HAP-1 (cell line): Measurements from ENCODE around the gene FBXO42.

Experiments used
- DNase-seq, 2 experiments: peaks; one replicate each; pipeline ENCODE4 v3.0.0-alpha.2; 2016 to 2020; ENCODE audit warnings: low spot score in 2 of 2
- H3K27me3 ChIP-seq: fragments of 250-450 bp; sonication (Bioruptor Pico); 2 replicates; pipeline ENCODE4 v1.5.1; 2020; ENCODE audit warnings: low read depth, mild to moderate bottlenecking, moderate library complexity
- H3K36me3 ChIP-seq: fragments of 250-450 bp; sonication (Bioruptor Pico); replicated peaks from 2 replicates; pipeline ENCODE4 v1.5.1; 2020; ENCODE audit warnings: mild to moderate bottlenecking
- H3K4me1 ChIP-seq: fragments of 250-450 bp; sonication (Bioruptor Pico); 2 replicates; pipeline ENCODE4 v1.5.1; 2020; ENCODE audit warnings: mild to moderate bottlenecking
- H3K4me3 ChIP-seq: fragments of 250-450 bp; sonication (Bioruptor Pico); 2 replicates; pipeline ENCODE4 v1.5.1; 2020; ENCODE audit warnings: mild to moderate bottlenecking, moderate library complexity
- H3K9me3 ChIP-seq: fragments of 250-450 bp; sonication (Bioruptor Pico); 2 replicates; pipeline ENCODE4 v1.5.1; 2020; ENCODE audit warnings: mild to moderate bottlenecking, moderate library complexity
- in situ Hi-C: fragments of 300-500 bp; cut with MboI; formaldehyde crosslinking; loops from 3 replicates; pipeline ENCODE4 v1.14.3; 2020; ENCODE audit warnings: low sequenced_read_pairs, inconsistent platforms, mixed read lengths

FBXO42 gene

GRCh38 chr1:16351994-16352841, at the start of gene FBXO42:
FBXO42 (minus strand) TSS chr1:16352480; CDS start chr1:16315418, 37,062 bp downstream.
- H3K4me3 ChIP-seq, result peak within 1 kb of the TSS; percentile 99
- DNase-seq, result peak; percentile 88 to 95
- H3K4me1 ChIP-seq, result peaks cover 15% of the 10 kb centered on the region
- H3K9me3 ChIP-seq, result no peaks in the 10 kb centered on the region
- no peaks in the 10 kb centered on the region for H3K36me3 ChIP-seq
- no peaks in the 10 kb centered on the region for H3K27me3 ChIP-seq
- in situ Hi-C loops, result no loop called here

- H3K4me3 ChIP-seq, result no peak overlapping the region
- no peaks in the 10 kb centered on the region for H3K4me1 ChIP-seq
- H3K36me3 ChIP-seq, result peaks cover 39% of the 10 kb centered on the region
- H3K27me3 ChIP-seq, result no peaks in the 10 kb centered on the region
- no peaks in the 10 kb centered on the region for H3K9me3 ChIP-seq
- no peak for DNase-seq
- in situ Hi-C loops, result no loop called here
Measured at GRCh38 chr1:16398371-16398953, 46.2 kb upstream of the FBXO42 start.

GRCh38 chr1:16397120-16397519, 44.8 kb upstream of the FBXO42 start:
- in situ Hi-C loops, result no loop called here
- peaks cover 43% of the 10 kb centered on the region for H3K36me3 ChIP-seq
- no peaks in the 10 kb centered on the region for H3K27me3 ChIP-seq
- DNase-seq, result no peak
- H3K4me1 ChIP-seq, result no peaks in the 10 kb centered on the region
- H3K9me3 ChIP-seq, result no peaks in the 10 kb centered on the region
- no peak overlapping the region for H3K4me3 ChIP-seq

- Histone ChIP-seq H3K36me3 (peaks cover 43% of the 10 kb centered on the region), H3K4me3 (no peak overlapping the region), H3K27me3 (no peaks in the 10 kb centered on the region)
Measured at GRCh38 chr1:16396591-16396990, 44.3 kb upstream of the FBXO42 start.

GRCh38 chr1:16394977-16395376, 42.7 kb upstream of the FBXO42 start:
- H3K27me3 ChIP-seq, result no peaks in the 10 kb centered on the region
- DNase-seq, result no peak
- H3K4me3 ChIP-seq, result no peak overlapping the region
- in situ Hi-C loops, result no loop called here
- no peaks in the 10 kb centered on the region for H3K9me3 ChIP-seq
- no peaks in the 10 kb centered on the region for H3K4me1 ChIP-seq
- peaks cover 43% of the 10 kb centered on the region for H3K36me3 ChIP-seq

More at GRCh38 chr1:16396591-16396990, 44.3 kb upstream of the FBXO42 start:
- no peak for DNase-seq
- Histone ChIP-seq H3K9me3 (no peaks in the 10 kb centered on the region), H3K4me1 (no peaks in the 10 kb centered on the region)
- in situ Hi-C loops, result no loop called here

DNA sequence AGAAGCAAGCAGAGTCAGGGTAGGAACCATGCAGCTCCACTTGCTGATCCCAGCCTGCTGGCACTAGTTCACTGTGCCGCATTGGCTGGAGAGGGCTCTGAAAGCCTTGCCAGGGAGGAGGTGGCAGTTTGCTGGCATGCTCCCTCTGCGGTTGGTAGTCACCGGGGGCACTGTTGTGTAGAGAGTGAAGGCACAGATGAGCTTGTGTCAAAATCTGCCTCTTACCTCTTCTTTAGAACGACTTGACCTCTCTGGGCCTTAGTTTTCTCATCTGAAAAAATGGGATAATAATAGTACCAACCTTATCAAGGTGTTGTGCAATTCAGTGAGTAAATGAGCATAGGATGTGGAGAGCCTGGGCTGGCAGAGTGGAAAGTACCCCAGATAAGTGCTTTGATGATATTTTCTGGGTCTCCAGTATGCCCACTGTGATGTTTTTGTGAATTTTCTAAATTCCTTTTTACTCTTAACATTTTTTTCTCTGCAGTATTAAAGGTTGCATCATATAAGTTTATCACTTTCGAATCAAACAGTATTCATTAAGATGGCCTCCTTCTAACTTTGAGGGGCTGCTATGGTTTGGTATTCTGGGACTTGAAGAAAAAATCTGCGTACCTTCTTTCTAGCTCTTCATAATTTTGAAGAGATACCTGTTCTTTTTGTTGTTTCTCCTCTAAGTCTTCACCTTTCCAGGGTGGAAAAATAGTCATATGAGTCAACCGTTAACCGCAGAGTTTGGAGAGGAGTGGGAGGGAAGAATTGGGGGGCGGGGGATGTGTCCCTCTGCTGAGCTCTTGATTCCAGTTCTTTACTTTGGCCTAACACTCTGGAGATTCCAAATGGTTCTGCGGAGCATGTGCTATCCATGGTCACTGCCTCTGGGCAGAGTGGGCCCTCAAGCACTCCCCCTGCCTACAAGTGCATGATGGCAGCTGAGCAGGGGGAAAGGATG, 41.6 kb upstream of the FBXO42 start:
- Histone ChIP-seq H3K9me3 (no peaks in the 10 kb centered on the region), H3K4me3 (no peak overlapping the region), H3K4me1 (no peaks in the 10 kb centered on the region), H3K36me3 (peaks cover 41% of the 10 kb centered on the region), H3K27me3 (no peaks in the 10 kb centered on the region)
- DNase-seq, result no peak
- in situ Hi-C loops, result no loop called here

DNA sequence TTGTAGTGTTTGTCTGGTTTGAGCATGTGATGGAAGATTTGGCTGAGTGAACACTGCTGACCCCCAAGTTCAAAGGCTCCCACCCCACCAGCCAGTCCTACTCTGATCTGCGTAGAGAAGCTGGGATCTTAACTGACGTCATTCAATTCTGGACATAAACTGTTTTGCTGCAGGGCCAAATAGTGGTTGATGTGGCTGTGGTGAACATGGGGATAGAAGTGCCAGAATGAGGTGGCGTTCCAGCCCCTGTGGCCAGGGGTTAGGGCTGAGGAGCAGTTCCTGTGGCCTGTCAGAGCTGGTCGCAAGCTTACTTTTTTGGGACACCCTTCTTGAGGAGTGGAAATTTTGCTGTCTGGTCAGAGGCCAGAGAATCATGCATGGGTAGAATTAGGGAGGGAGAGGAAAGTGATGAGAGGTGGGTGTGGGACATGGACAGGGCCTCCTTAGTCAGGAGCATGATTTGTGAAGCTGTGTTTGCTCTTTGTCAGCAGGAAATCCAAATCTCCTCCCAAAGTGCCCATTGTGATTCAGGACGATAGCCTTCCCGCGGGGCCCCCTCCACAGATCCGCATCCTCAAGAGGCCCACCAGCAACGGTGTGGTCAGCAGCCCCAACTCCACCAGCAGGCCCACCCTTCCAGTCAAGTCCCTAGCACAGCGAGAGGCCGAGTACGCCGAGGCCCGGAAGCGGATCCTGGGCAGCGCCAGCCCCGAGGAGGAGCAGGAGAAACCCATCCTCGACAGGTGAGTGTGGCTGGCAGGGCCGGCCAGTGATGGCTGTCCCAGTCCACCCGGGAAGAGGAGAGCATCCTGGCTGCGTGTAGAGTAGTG, 40.7 kb upstream of the FBXO42 start:
- Histone ChIP-seq H3K4me3 (no peak overlapping the region), H3K27me3 (no peaks in the 10 kb centered on the region), H3K4me1 (no peaks in the 10 kb centered on the region), H3K36me3 (peaks cover 38% of the 10 kb centered on the region), H3K9me3 (no peaks in the 10 kb centered on the region)
- no peak for DNase-seq
- in situ Hi-C loops, result no loop called here

DNA sequence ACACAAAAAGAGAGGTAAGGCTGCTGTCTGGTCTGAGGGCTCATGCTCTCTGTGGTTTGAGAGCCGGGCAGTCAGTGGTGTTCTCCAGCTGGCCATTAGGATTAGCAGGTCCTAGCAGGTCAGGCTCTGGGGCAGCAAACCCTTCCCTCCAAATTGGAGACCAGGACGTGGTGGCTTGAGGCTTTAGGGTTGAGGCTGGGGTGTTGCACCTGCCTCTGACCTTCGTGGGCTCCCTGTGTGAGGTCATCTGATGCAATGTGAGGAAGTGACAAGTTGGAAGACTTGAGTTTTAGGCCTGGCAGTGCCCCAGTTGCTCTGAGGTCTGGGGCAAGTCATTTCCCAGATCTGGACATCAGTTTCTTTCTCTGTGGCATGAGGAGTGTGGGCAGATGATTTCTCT, 39.1 kb upstream of the FBXO42 start:
- Histone ChIP-seq H3K36me3 (peaks cover 28% of the 10 kb centered on the region), H3K27me3 (no peaks in the 10 kb centered on the region), H3K9me3 (no peaks in the 10 kb centered on the region), H3K4me3 (no peak overlapping the region), H3K4me1 (no peaks in the 10 kb centered on the region)
- no peak for DNase-seq
- in situ Hi-C loops, result no loop called here

- Histone ChIP-seq H3K4me3 (no peak overlapping the region), H3K9me3 (no peaks in the 10 kb centered on the region), H3K4me1 (no peaks in the 10 kb centered on the region), H3K27me3 (no peaks in the 10 kb centered on the region), H3K36me3 (no peaks in the 10 kb centered on the region; the same call in 1 of the 2 replicates)
- in situ Hi-C loops, result no loop called here
- DNase-seq, result no peak
Measured at GRCh38 chr1:16387201-16388188, 35.2 kb upstream of the FBXO42 start.

DNA sequence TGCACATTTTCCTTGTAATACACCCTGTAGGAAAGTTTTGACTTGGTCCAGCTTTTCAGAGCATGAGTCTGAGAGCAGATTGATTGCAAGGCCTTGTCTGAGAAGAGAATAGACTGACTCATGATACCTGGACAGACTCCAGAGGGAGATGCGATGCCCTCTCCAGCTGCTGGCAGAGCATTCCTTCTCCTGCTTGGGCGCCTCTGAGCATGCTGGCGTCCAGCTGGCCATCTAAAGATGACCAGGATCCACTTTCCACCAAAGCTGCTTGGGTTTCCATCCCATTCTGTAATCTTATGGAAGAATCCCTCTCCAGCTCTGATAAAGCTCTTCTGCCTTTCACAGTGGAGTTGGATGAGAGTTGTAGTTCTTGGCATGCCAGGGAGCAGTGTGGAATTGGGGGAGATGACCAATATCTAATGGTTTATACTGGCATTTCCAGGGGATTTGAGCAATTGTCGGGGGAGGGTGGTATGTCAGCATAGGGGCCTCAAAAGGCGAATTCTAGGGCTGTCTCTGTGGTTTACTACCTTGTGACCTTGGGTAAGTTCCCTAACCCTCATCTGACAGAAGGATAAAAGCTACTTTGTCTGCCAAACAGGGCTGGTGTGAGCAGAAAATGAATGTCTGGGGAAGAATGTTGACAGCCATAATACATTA, 34.3 kb upstream of the FBXO42 start:
- DNase-seq, result no peak
- Histone ChIP-seq H3K36me3 (no peaks in the 10 kb centered on the region; the same call in 1 of the 2 replicates), H3K27me3 (no peaks in the 10 kb centered on the region), H3K4me1 (no peaks in the 10 kb centered on the region), H3K9me3 (no peaks in the 10 kb centered on the region), H3K4me3 (no peak overlapping the region)
- in situ Hi-C loops, result no loop called here

- in situ Hi-C loops, result no loop called here
- Histone ChIP-seq H3K4me1 (no peaks in the 10 kb centered on the region), H3K9me3 (no peaks in the 10 kb centered on the region), H3K4me3 (no peak overlapping the region), H3K36me3 (no peaks in the 10 kb centered on the region; the same call in 1 of the 2 replicates), H3K27me3 (no peaks in the 10 kb centered on the region)
- DNase-seq, result no peak
Measured at GRCh38 chr1:16385659-16386453, 33.6 kb upstream of the FBXO42 start.
